ENCODE data around the gene CDR2. TPM values are rescaled to one million over a fixed set of nuclear protein-coding genes. Genes with fewer than 3 reads are reported as not detected.

Gene CDR2
- total and polyA plus RNA-seq, 2 of the 13 experiments (the other 11 are each of a cell fraction or from before 2014, with no cell fraction given), result 59.0 to 78.9 TPM

DNA sequence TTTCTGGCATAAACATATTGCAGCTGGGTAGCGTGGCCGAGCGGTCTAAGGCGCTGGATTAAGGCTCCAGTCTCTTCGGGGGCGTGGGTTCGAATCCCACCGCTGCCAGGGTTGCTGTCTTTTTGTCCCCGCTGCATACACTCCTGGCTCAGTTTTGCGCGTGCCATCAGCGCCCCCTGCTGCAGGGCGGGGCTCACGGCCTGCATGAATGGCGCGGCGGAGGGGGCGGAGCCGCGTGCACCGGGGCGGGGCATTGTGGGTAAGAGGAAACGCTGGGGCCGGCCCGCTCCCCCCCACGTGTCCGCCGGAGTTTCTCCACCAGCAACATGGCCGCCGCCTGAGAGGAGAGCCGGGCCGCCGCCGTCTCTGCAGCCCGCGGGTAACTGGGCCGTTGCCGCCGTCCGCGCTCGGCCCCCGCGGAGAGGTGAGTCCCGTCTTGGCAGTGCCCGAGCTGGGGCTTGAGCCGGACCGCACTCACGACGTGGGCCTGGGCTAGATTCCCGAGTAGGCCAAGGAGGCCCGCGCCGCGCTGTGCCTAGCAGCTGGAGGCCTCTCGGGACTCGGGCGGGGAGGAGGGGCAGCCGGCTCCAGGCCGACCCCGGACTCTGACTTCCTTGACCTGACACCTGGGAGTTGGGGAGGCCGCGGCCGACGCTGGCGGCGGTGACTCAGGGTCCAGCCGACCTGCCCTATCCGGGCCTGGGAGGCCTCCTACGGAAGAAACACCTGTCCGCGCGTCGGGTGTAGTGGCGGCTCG is 77.1 kb downstream of the CDR2 start, which contains the start of gene POLR3E (continued):
- TF ChIP-seq ZFY (CRISPR knock-in tag; IDR thresholded peaks at IDR 0.05) (peak; percentile 100), HNRNPL (IDR thresholded peaks at IDR 0.05; ENCODE audit: low read depth, low read length) (peak; percentile 63; the same call in 1 of the 2 replicates), ZZZ3 (CRISPR knock-in tag; IDR thresholded peaks at IDR 0.05; ENCODE audit: borderline replicate concordance) (peak; percentile 93; the same call in 1 of the 2 replicates), ZNF605 (CRISPR knock-in tag; IDR thresholded peaks at IDR 0.05) (peak; percentile 98), MLLT10 (CRISPR knock-in tag; IDR thresholded peaks at IDR 0.05) (no peak), ZNF441 (CRISPR knock-in tag; IDR thresholded peaks at IDR 0.05; ENCODE audit: borderline replicate concordance) (no peak; the same call in none of the 2 replicates), ZNF501 (CRISPR knock-in tag; IDR thresholded peaks at IDR 0.05) (peak; percentile 100), CCDC6 (CRISPR knock-in tag; IDR thresholded peaks at IDR 0.05) (peak; percentile 99), TRIM24 (CRISPR knock-in tag; IDR thresholded peaks at IDR 0.05) (no peak), THAP11 (CRISPR knock-in tag; IDR thresholded peaks at IDR 0.05) (peak; percentile 91), GABPB1 (CRISPR knock-in tag; IDR thresholded peaks at IDR 0.05) (peak; percentile 96), NFKB2 (CRISPR knock-in tag; IDR thresholded peaks at IDR 0.05; ENCODE audit: borderline replicate concordance) (peak; percentile 98; the same call in 1 of the 2 replicates), YY1 (IDR thresholded peaks at IDR 0.05; ENCODE audit: insufficient read depth, insufficient replicate concordance, low read depth, low read length) (peak; percentile 99)
- TF ChIP-seq, protein P1, sequence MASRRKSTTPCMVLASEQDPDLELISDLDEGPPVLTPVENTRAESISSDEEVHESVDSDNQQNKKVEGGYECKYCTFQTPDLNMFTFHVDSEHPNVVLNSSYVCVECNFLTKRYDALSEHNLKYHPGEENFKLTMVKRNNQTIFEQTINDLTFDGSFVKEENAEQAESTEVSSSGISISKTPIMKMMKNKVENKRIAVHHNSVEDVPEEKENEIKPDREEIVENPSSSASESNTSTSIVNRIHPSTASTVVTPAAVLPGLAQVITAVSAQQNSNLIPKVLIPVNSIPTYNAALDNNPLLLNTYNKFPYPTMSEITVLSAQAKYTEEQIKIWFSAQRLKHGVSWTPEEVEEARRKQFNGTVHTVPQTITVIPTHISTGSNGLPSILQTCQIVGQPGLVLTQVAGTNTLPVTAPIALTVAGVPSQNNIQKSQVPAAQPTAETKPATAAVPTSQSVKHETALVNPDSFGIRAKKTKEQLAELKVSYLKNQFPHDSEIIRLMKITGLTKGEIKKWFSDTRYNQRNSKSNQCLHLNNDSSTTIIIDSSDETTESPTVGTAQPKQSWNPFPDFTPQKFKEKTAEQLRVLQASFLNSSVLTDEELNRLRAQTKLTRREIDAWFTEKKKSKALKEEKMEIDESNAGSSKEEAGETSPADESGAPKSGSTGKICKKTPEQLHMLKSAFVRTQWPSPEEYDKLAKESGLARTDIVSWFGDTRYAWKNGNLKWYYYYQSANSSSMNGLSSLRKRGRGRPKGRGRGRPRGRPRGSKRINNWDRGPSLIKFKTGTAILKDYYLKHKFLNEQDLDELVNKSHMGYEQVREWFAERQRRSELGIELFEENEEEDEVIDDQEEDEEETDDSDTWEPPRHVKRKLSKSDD (CRISPR knock-in tag; IDR thresholded peaks at IDR 0.05; ENCODE audit: low read depth), result peak; percentile 73
- TF ChIP-seq, protein P2, sequence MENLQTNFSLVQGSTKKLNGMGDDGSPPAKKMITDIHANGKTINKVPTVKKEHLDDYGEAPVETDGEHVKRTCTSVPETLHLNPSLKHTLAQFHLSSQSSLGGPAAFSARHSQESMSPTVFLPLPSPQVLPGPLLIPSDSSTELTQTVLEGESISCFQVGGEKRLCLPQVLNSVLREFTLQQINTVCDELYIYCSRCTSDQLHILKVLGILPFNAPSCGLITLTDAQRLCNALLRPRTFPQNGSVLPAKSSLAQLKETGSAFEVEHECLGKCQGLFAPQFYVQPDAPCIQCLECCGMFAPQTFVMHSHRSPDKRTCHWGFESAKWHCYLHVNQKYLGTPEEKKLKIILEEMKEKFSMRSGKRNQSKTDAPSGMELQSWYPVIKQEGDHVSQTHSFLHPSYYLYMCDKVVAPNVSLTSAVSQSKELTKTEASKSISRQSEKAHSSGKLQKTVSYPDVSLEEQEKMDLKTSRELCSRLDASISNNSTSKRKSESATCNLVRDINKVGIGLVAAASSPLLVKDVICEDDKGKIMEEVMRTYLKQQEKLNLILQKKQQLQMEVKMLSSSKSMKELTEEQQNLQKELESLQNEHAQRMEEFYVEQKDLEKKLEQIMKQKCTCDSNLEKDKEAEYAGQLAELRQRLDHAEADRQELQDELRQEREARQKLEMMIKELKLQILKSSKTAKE (CRISPR knock-in tag; IDR thresholded peaks at IDR 0.05; ENCODE audit: borderline replicate concordance), result peak; percentile 67
- TF ChIP-seq, protein P3, sequence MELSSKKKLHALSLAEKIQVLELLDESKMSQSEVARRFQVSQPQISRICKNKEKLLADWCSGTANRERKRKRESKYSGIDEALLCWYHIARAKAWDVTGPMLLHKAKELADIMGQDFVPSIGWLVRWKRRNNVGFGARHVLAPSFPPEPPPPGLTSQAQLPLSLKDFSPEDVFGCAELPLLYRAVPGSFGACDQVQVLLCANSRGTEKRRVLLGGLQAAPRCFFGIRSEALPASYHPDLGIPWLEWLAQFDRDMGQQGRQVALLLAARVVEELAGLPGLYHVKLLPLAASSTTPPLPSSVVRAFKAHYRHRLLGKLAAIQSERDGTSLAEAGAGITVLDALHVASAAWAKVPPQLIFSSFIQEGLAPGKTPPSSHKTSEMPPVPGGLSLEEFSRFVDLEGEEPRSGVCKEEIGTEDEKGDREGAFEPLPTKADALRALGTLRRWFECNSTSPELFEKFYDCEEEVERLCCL (CRISPR knock-in tag; IDR thresholded peaks at IDR 0.05; ENCODE audit: borderline replicate concordance), result no peak
- TF ChIP-seq, protein P4, sequence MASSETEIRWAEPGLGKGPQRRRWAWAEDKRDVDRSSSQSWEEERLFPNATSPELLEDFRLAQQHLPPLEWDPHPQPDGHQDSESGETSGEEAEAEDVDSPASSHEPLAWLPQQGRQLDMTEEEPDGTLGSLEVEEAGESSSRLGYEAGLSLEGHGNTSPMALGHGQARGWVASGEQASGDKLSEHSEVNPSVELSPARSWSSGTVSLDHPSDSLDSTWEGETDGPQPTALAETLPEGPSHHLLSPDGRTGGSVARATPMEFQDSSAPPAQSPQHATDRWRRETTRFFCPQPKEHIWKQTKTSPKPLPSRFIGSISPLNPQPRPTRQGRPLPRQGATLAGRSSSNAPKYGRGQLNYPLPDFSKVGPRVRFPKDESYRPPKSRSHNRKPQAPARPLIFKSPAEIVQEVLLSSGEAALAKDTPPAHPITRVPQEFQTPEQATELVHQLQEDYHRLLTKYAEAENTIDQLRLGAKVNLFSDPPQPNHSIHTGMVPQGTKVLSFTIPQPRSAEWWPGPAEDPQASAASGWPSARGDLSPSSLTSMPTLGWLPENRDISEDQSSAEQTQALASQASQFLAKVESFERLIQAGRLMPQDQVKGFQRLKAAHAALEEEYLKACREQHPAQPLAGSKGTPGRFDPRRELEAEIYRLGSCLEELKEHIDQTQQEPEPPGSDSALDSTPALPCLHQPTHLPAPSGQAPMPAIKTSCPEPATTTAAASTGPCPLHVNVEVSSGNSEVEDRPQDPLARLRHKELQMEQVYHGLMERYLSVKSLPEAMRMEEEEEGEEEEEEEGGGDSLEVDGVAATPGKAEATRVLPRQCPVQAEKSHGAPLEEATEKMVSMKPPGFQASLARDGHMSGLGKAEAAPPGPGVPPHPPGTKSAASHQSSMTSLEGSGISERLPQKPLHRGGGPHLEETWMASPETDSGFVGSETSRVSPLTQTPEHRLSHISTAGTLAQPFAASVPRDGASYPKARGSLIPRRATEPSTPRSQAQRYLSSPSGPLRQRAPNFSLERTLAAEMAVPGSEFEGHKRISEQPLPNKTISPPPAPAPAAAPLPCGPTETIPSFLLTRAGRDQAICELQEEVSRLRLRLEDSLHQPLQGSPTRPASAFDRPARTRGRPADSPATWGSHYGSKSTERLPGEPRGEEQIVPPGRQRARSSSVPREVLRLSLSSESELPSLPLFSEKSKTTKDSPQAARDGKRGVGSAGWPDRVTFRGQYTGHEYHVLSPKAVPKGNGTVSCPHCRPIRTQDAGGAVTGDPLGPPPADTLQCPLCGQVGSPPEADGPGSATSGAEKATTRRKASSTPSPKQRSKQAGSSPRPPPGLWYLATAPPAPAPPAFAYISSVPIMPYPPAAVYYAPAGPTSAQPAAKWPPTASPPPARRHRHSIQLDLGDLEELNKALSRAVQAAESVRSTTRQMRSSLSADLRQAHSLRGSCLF (CRISPR knock-in tag; IDR thresholded peaks at IDR 0.05; ENCODE audit: borderline replicate concordance), result 0 out of 2 replicates have a peak, but pooled peaks have one; percentile 25

All from HepG2 (cell line).